Cardiac muscle cell (in vitro differentiated cells and primary cell): ENCODE data around the gene RFX8. TPM values are rescaled to one million over a fixed set of nuclear protein-coding genes. Genes with fewer than 3 reads are reported as not detected.

Experiments used
- DNase-seq, 2 donors: peaks; one replicate each; pipeline versions ENCODE4 v3.0.0 to v3.0.0-alpha.2; 2010 to 2017; ENCODE audit warnings: low read depth in 1 of 2, low spot score in 1 of 2
- H3K27ac ChIP-seq: fragments of 200-600 bp; sonication (generic); 2 replicates; pipeline ENCODE4 v1.5.1; 2016
- H3K27me3 ChIP-seq: fragments of 200-600 bp; sonication (generic); 2 replicates; pipeline ENCODE4 v1.6.0; 2016; ENCODE audit warnings: control low read depth
- H3K36me3 ChIP-seq: fragments of 200-600 bp; sonication (generic); 2 replicates; pipeline ENCODE4 v1.5.1; 2016; ENCODE audit warnings: control low read depth
- H3K4me1 ChIP-seq: fragments of 200-600 bp; sonication (generic); 2 replicates; pipeline ENCODE4 v1.8.1; 2017; ENCODE audit warnings: low read depth, mild to moderate bottlenecking, mixed run types
- H3K4me3 ChIP-seq: fragments of 200-600 bp; sonication (generic); 2 replicates; pipeline ENCODE4 v1.5.1; 2016; ENCODE audit warnings: mild to moderate bottlenecking
- H3K9me3 ChIP-seq: fragments of 200-600 bp; sonication (generic); 2 replicates; pipeline ENCODE4 v1.5.1; 2017; ENCODE audit warnings: low read depth, mild to moderate bottlenecking, control low read depth
- CTCF ChIP-seq: IDR thresholded peaks from 2 replicates; pipeline ENCODE4 v1.5.1; 2012; ENCODE audit warnings: low read depth, mild to moderate bottlenecking, low read length
- polyA plus RNA-seq: library from polyadenylated mRNA; unstranded; fragments of >200 nt; fragmentation: Nextera tagmentation; extraction: Ambion mirVana; gene quantifications from 2 replicates; pipeline ENCODE4 v1.2.1, GENCODE V29; 2016
- total RNA-seq: library from RNA; depleted of rRNA; stranded (reverse); fragments of >200 nt; gene quantifications from 2 replicates; pipeline ENCODE4 v1.2.3, GENCODE V29; 2016

Gene RFX8
- total and polyA plus RNA-seq, 2 experiments from 2014 or later: 0.12 TPM; not detected in 1

- H3K4me3 ChIP-seq: no peak overlapping the region
These were observed 42.1 kb upstream of the RFX8 start for GRCh38 chr2:101516823-101517690.

GRCh38 chr2:101516349-101516748 lies 41.4 kb upstream of the RFX8 start:
- Histone ChIP-seq H3K4me3 (no peak overlapping the region), H3K4me1 (no peaks in the 10 kb centered on the region), H3K9me3 (no peaks in the 10 kb centered on the region), H3K27ac (no peak overlapping the region), H3K36me3 (no peaks in the 10 kb centered on the region), H3K27me3 (no peaks in the 10 kb centered on the region)
- TF ChIP-seq CTCF: no peak
- DNase-seq: no peak

More at GRCh38 chr2:101516823-101517690, 42.1 kb upstream of the RFX8 start:
- DNase-seq: peak in 1 of 2 donors; percentile 83
- H3K27me3 ChIP-seq: no peaks in the 10 kb centered on the region
- no peak overlapping the region for H3K27ac ChIP-seq
- H3K36me3 ChIP-seq: no peaks in the 10 kb centered on the region
- H3K9me3 ChIP-seq: no peaks in the 10 kb centered on the region
- H3K4me1 ChIP-seq: no peaks in the 10 kb centered on the region
- no peak for TF ChIP-seq CTCF

GRCh38 chr2:101515477-101515876 lies 40.6 kb upstream of the RFX8 start:
- H3K4me1 ChIP-seq: no peaks in the 10 kb centered on the region
- no peak for TF ChIP-seq CTCF
- H3K36me3 ChIP-seq: no peaks in the 10 kb centered on the region
- no peaks in the 10 kb centered on the region for H3K9me3 ChIP-seq
- no peak overlapping the region for H3K4me3 ChIP-seq
- H3K27me3 ChIP-seq: no peaks in the 10 kb centered on the region
- peak in 1 of 2 donors; percentile 64 for DNase-seq
- no peak overlapping the region for H3K27ac ChIP-seq

GRCh38 chr2:101512993-101513392 lies 38.1 kb upstream of the RFX8 start:
- no peak for DNase-seq

GRCh38 chr2:101511381-101511780 lies 36.5 kb upstream of the RFX8 start:
- Histone ChIP-seq H3K4me1 (no peaks in the 10 kb centered on the region), H3K27ac (no peak overlapping the region), H3K36me3 (no peaks in the 10 kb centered on the region), H3K27me3 (no peaks in the 10 kb centered on the region), H3K9me3 (no peaks in the 10 kb centered on the region), H3K4me3 (no peak overlapping the region)
- TF ChIP-seq CTCF: no peak
- DNase-seq: no peak

More at GRCh38 chr2:101512993-101513392, 38.1 kb upstream of the RFX8 start:
- Histone ChIP-seq H3K4me3 (no peak overlapping the region), H3K36me3 (no peaks in the 10 kb centered on the region), H3K4me1 (no peaks in the 10 kb centered on the region), H3K27ac (no peak overlapping the region), H3K27me3 (no peaks in the 10 kb centered on the region), H3K9me3 (no peaks in the 10 kb centered on the region)
- TF ChIP-seq CTCF: no peak
